Measurements from ENCODE around the gene DRICH1. TPM values are rescaled to one million over a fixed set of nuclear protein-coding genes. Genes with fewer than 3 reads are reported as not detected.
A peak's percentile ranks its signal among the peaks of the same experiment; 100 is the strongest.

The DRICH1 gene
- total and polyA plus RNA-seq, 4 experiments from 2014 or later = 4.2 to 4.5 TPM; not detected in 2

DNA sequence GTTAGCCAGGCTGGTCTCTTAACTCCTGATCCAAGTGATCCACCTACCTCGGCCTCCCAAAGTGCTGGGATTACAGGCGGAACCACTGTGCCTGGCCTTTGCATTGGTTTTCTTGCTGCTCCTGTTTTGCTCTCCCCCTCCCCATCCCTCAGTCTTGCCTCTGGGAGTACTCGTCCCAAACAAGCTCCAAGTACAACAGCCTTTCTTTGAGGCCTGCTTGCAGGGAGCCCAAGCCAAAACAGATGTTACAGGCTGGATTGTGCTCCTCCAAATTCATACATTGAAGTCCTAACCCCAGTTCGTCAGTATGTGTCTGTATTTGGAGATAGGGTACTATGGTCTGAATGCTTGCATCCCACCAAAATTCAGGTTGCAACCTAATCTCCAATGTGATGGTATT lies 60.6 kb downstream of the DRICH1 start:
- no peak for DNase-seq
- peaks cover 19% of the 10 kb centered on the region in 2 donors for H3K27me3 Mint-ChIP-seq
- H3K36me3 Mint-ChIP-seq = no peaks in the 10 kb centered on the region
- peaks cover 0 to 3% (median 0%) of the 10 kb centered on the region in 8 donors for H3K9me3 Mint-ChIP-seq
- Histone ChIP-seq H3K36me3 (ENCODE audit: insufficient read depth, low read length) (no peaks in the 10 kb centered on the region), H3K27ac (ENCODE audit: low read depth, low read length) (no peak overlapping the region), H3K27me3 (ENCODE audit: insufficient read depth, low read length) (no peaks in the 10 kb centered on the region), H3K4me3 (ENCODE audit: low read length in 2 of 2) (no peak overlapping the region), H3K4me1 (ENCODE audit: insufficient read depth, low read length) (no peaks in the 10 kb centered on the region), H3K9me3 (ENCODE audit: control insufficient read depth in 1 of 2, low read length in 2 of 2) (no peaks in the 10 kb centered on the region)
- ChIA-PET CTCF (ENCODE audit: partially characterized antibody) (interaction anchor here (0.7 kb wide), 1 partner anchor 23 kb away, joined by 4 read pairs; no protein-coding TSS in a partner anchor), POLR2A (ENCODE audit: partially characterized antibody) (no interaction called here)
- intact Hi-C loops (cut with micrococcal nuclease) = no loop called here
- no peak overlapping the region for H3K4me3 Mint-ChIP-seq
- H3K4me1 Mint-ChIP-seq = no peaks in the 10 kb centered on the region
- H3K27ac Mint-ChIP-seq = no peak overlapping the region

DNA sequence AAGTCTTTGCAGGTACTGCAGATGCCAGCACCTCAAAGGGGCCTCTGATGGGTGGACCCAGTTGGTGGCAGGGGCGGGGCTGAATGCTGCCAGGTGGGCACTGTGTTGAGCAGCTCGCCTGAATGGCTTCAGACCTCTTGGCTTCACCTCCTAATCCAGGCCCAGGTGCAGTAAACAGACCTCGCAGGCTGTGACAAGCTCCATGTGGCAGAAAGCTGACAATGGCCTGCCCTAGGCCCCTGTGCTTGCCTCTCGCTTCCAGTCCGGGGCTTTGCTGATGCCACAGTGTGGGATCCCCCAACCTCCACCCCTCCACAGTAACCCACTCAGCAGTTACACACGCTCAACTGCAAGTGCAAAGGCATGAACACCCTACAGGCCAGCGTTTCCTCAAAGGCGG lies 61.4 kb downstream of the DRICH1 start:
- Mint-ChIP-seq H3K27ac (no peak overlapping the region), H3K4me3 (no peak overlapping the region), H3K9me3 (peaks cover 0 to 3% (median 0%) of the 10 kb centered on the region in 8 donors), H3K27me3 (peaks cover 15 to 16% of the 10 kb centered on the region in 2 donors), H3K36me3 (no peaks in the 10 kb centered on the region), H3K4me1 (peaks cover 2 to 4% (median 3%) of the 10 kb centered on the region in 4 donors)
- no peak overlapping the region for H3K27ac ChIP-seq (ENCODE audit: low read depth, low read length)
- H3K4me3 ChIP-seq (ENCODE audit: low read length in 2 of 2) = no peak overlapping the region
- CTCF ChIA-PET (ENCODE audit: partially characterized antibody) = no interaction called here
- DNase-seq = no peak
- no peaks in the 10 kb centered on the region for H3K36me3 ChIP-seq (ENCODE audit: insufficient read depth, low read length)
- peaks cover 3% of the 10 kb centered on the region for H3K4me1 ChIP-seq (ENCODE audit: insufficient read depth, low read length)
- intact Hi-C loops (cut with micrococcal nuclease) = no loop called here
- H3K27me3 ChIP-seq (ENCODE audit: insufficient read depth, low read length) = peaks cover 3% of the 10 kb centered on the region
- POLR2A ChIA-PET (ENCODE audit: partially characterized antibody) = no interaction called here
- H3K9me3 ChIP-seq (ENCODE audit: control insufficient read depth in 1 of 2, low read length in 2 of 2) = no peaks in the 10 kb centered on the region

DNA sequence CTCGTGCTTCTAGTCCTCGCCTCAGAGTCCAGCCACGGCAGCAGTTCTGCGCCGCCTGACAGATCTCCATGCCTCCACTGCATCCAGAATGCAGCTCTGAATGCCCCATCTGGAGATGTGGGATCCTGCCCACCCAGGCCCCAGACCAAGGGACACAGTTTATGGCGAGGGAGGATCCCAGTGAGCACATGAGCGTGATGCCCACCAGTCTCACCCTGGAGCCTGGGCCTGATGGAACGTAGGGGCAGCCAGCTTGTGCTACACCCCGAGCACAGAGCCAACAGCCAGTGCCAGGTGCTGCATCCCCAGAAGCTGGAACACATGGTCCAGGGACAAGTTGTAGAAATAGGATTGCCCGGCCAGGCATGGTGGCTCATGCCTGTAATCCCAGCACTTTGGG lies 62.4 kb downstream of the DRICH1 start:
- POLR2A ChIA-PET (ENCODE audit: partially characterized antibody) = no interaction called here

DNA sequence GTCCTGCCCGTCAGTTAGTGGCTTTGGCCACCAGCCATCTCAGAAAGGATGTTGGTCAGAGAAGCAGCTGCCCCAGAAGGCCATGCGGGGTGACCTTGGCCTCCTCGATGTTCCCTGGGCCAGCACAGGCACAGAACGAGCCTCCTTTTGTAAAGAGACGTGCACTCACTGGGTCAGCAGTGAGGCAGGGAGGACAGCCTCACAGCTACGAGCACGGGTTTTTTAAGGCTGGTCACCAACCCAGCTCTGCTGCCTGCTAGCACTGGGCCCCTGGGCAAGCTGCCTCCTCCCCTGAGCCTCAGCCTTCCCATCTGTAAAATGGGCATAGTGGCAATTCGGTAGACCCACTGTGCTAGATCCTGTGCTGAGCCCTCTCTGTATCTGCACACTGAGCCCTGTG lies 62.8 kb downstream of the DRICH1 start:
- Histone ChIP-seq H3K27me3 (ENCODE audit: insufficient read depth, low read length) (peaks cover 8% of the 10 kb centered on the region), H3K4me1 (ENCODE audit: insufficient read depth, low read length) (peaks cover 7% of the 10 kb centered on the region)
- DNase-seq = no peak

More for the DNA sequence above, 62.4 kb downstream of the DRICH1 start:
- intact Hi-C loops (cut with micrococcal nuclease) = no loop called here
- peaks cover 15 to 17% of the 10 kb centered on the region in 2 donors for H3K27me3 Mint-ChIP-seq
- H3K36me3 Mint-ChIP-seq = no peaks in the 10 kb centered on the region
- Histone ChIP-seq H3K4me3 (ENCODE audit: low read length in 2 of 2) (no peak overlapping the region), H3K27ac (ENCODE audit: low read depth, low read length) (no peak overlapping the region), H3K27me3 (ENCODE audit: insufficient read depth, low read length) (peaks cover 8% of the 10 kb centered on the region), H3K9me3 (ENCODE audit: control insufficient read depth in 1 of 2, low read length in 2 of 2) (no peaks in the 10 kb centered on the region), H3K4me1 (ENCODE audit: insufficient read depth, low read length) (peaks cover 7% of the 10 kb centered on the region), H3K36me3 (ENCODE audit: insufficient read depth, low read length) (no peaks in the 10 kb centered on the region)
- H3K27ac Mint-ChIP-seq = no peak overlapping the region
- no peak overlapping the region for H3K4me3 Mint-ChIP-seq
- H3K9me3 Mint-ChIP-seq = peaks cover 0 to 3% (median 0%) of the 10 kb centered on the region in 8 donors
- DNase-seq = no peak
- H3K4me1 Mint-ChIP-seq = peaks cover 5 to 8% (median 6%) of the 10 kb centered on the region in 4 donors
- CTCF ChIA-PET (ENCODE audit: partially characterized antibody) = no interaction called here

DNA sequence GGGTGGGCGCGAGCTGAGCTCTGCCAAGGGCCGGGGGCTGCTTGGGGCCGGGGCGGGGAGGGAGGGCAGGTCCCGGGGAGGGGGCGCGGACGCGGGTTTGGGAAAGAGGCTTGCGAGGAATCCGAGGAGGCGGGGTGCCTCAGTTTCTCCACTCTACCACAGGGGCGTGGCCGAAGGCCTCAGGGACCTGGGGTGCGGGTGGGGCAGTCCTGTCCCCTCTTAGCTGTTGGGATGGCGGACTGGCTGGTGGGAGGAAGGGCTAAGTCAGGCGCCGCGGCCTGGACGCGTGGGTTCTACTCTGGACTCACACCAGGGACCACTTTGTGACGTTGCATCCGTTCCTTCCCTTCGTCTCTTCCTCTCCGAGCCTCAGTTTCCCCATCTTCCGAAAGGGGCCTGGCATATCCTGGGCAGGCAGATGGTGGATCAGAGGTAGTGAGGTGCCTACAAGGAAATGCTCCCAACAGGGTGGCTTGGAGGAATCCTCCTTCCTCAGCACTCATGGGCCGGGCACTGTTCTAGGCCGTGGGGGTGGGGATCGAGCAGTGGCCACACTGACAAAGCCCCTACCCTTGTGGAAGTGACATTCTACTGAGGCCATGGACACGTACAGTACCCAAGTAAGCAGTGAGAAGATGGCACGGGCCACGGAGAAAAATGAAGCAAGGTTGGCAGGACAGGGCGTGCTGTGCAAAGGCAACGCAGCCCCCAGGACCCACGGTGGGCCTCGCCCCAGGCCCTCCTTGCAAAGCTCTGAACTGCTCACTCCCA lies 65.2 kb downstream of the DRICH1 start:
- Histone ChIP-seq H3K27ac (ENCODE audit: low read depth, low read length) (no peak overlapping the region), H3K36me3 (ENCODE audit: insufficient read depth, low read length) (no peaks in the 10 kb centered on the region), H3K4me3 (ENCODE audit: low read length in 2 of 2) (no peak overlapping the region), H3K27me3 (ENCODE audit: insufficient read depth, low read length) (peaks cover 8% of the 10 kb centered on the region), H3K9me3 (ENCODE audit: control insufficient read depth in 1 of 2, low read length in 2 of 2) (no peaks in the 10 kb centered on the region), H3K4me1 (ENCODE audit: insufficient read depth, low read length) (peaks cover 7% of the 10 kb centered on the region)
- H3K4me1 Mint-ChIP-seq = peaks cover 5 to 8% (median 6%) of the 10 kb centered on the region in 4 donors
- CTCF ChIA-PET (ENCODE audit: partially characterized antibody) = no interaction called here
- H3K27me3 Mint-ChIP-seq = peaks cover 19 to 21% of the 10 kb centered on the region in 2 donors
- intact Hi-C loops (cut with micrococcal nuclease) = no loop called here
- peak overlapping the region in 7 of 8 donors; percentile 15 to 73 (median 41) for H3K4me3 Mint-ChIP-seq
- DNase-seq = no peak
- H3K36me3 Mint-ChIP-seq = no peaks in the 10 kb centered on the region
- POLR2A ChIA-PET (ENCODE audit: partially characterized antibody) = no interaction called here
- H3K9me3 Mint-ChIP-seq = peaks cover 0 to 2% (median 0%) of the 10 kb centered on the region in 8 donors
- H3K27ac Mint-ChIP-seq = peak overlapping the region in 1 of 7 donors; percentile 32

More for the DNA sequence above, 62.8 kb downstream of the DRICH1 start:
- POLR2A ChIA-PET (ENCODE audit: partially characterized antibody) = no interaction called here
- CTCF ChIA-PET (ENCODE audit: partially characterized antibody) = no interaction called here
- no peak overlapping the region for H3K27ac ChIP-seq (ENCODE audit: low read depth, low read length)
- intact Hi-C loops (cut with micrococcal nuclease) = no loop called here
- Mint-ChIP-seq H3K27me3 (peaks cover 19 to 21% of the 10 kb centered on the region in 2 donors), H3K36me3 (no peaks in the 10 kb centered on the region), H3K4me3 (no peak overlapping the region), H3K27ac (no peak overlapping the region), H3K9me3 (peaks cover 0 to 3% (median 0%) of the 10 kb centered on the region in 8 donors), H3K4me1 (peaks cover 5 to 8% (median 6%) of the 10 kb centered on the region in 4 donors)
- no peak overlapping the region for H3K4me3 ChIP-seq (ENCODE audit: low read length in 2 of 2)
- H3K36me3 ChIP-seq (ENCODE audit: insufficient read depth, low read length) = no peaks in the 10 kb centered on the region
- no peaks in the 10 kb centered on the region for H3K9me3 ChIP-seq (ENCODE audit: control insufficient read depth in 1 of 2, low read length in 2 of 2)

DNA sequence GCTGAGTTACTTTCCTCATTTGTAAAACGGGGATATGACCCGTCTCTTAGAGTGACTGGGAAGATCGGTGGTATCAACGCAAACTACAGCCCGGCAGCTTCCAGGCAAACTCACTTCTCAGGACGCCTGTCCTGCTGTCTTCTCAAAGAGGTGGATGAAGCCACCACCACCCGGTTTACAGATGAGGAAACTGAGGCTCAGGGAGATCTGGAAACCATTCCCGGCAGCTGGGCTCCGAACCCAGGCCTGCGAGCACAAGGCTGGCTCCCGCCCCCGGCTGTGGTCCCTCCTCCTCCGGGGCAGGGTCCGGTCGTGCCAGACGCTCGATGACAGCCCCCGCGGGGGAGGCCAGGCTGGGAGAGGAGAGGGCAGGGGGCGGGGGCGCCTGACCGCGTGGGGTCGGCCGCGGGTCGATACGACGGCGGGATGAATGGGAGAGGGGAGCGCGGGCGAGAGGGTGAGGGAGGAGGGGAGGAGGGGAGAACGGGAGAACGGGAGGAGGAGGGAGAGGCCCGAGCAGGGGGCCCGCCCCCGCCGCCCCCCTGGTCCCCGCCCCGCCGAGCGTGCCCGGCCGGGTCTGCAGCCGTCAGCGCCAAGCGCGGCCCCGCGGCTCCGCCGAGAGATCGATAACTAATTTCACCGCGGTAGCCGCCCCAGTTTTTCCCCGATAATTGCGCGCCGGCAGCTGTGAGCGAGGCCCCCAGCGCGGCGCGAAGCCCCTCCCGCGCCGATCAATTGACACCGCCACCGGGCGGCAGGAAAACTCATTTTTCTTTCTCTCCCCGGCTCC lies 66.0 kb downstream of the DRICH1 start:
- DNase-seq = no peak
- H3K27me3 ChIP-seq (ENCODE audit: insufficient read depth, low read length) = peaks cover 8% of the 10 kb centered on the region
- Mint-ChIP-seq H3K36me3 (no peaks in the 10 kb centered on the region), H3K9me3 (no peaks in the 10 kb centered on the region), H3K27ac (peak overlapping the region in 2 of 7 donors; percentile 73 to 79), H3K4me3 (peak overlapping the region; percentile 82 to 92 (median 86)), H3K4me1 (peaks cover 5 to 8% (median 6%) of the 10 kb centered on the region in 4 donors), H3K27me3 (peaks cover 19 to 24% of the 10 kb centered on the region in 2 donors)
- CTCF ChIA-PET (ENCODE audit: partially characterized antibody) = no interaction called here
- H3K9me3 ChIP-seq (ENCODE audit: control insufficient read depth in 1 of 2, low read length in 2 of 2) = no peaks in the 10 kb centered on the region
- POLR2A ChIA-PET (ENCODE audit: partially characterized antibody) = no interaction called here
- H3K4me1 ChIP-seq (ENCODE audit: insufficient read depth, low read length) = peaks cover 7% of the 10 kb centered on the region
- no peak overlapping the region for H3K27ac ChIP-seq (ENCODE audit: low read depth, low read length)
- intact Hi-C loops (cut with micrococcal nuclease) = no loop called here
- H3K4me3 ChIP-seq (ENCODE audit: low read length in 2 of 2) = peak overlapping the region in 1 of 2 donors; percentile 11
- H3K36me3 ChIP-seq (ENCODE audit: insufficient read depth, low read length) = no peaks in the 10 kb centered on the region

DNA sequence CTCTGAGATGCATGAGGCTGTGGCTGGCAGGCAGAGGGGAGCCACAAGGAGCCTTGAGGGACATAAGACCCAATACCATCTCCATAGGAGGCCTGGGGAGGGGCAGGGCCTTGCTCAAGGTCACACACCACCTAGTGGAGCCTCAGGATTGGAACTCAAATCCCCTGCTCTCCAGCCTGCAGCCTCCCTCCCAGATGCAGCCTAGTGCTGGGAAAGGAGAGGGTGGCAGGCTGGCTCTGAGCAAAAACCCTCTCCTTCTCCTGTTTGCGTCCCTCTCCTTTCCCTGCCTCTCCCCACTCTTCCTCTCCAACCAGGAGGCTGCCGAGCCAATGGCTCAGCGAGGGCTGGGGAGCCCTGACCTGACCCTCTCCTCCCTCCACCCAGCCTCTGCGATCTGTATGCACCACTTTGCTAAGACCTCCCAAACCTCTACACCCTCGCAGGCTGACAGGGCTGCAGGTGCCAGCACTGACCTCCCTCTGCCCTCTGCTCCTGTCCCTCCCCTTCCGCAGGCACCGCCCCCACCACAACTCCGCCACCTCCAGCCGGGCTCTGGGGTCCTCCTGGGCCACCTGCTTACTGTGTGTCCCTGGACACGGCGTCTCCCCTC lies 66.7 kb downstream of the DRICH1 start:
- ChIA-PET POLR2A (ENCODE audit: partially characterized antibody) (no interaction called here), CTCF (ENCODE audit: partially characterized antibody) (no interaction called here)
- Mint-ChIP-seq H3K9me3 (no peaks in the 10 kb centered on the region), H3K36me3 (no peaks in the 10 kb centered on the region), H3K27me3 (peaks cover 19 to 24% of the 10 kb centered on the region in 2 donors), H3K27ac (peak overlapping the region in 1 of 7 donors; percentile 79), H3K4me1 (peaks cover 5 to 8% (median 6%) of the 10 kb centered on the region in 4 donors), H3K4me3 (peak overlapping the region; percentile 82 to 92 (median 86))
- peaks cover 7% of the 10 kb centered on the region for H3K4me1 ChIP-seq (ENCODE audit: insufficient read depth, low read length)
- H3K9me3 ChIP-seq (ENCODE audit: control insufficient read depth in 1 of 2, low read length in 2 of 2) = no peaks in the 10 kb centered on the region
- peak overlapping the region in 1 of 2 donors; percentile 11 for H3K4me3 ChIP-seq (ENCODE audit: low read length in 2 of 2)
- intact Hi-C loops (cut with micrococcal nuclease) = no loop called here
- DNase-seq = no peak
- peaks cover 8% of the 10 kb centered on the region for H3K27me3 ChIP-seq (ENCODE audit: insufficient read depth, low read length)
- H3K36me3 ChIP-seq (ENCODE audit: insufficient read depth, low read length) = no peaks in the 10 kb centered on the region
- H3K27ac ChIP-seq (ENCODE audit: low read depth, low read length) = no peak overlapping the region
